HK-2 (cell line): Measurements from ENCODE around the gene NTF4.

Source experiments
- DNase-seq: peaks from one replicate; pipeline ENCODE4 v3.0.0-alpha.2; 2018; ENCODE audit not compliant: unreplicated experiment

Gene NTF4, protein sequence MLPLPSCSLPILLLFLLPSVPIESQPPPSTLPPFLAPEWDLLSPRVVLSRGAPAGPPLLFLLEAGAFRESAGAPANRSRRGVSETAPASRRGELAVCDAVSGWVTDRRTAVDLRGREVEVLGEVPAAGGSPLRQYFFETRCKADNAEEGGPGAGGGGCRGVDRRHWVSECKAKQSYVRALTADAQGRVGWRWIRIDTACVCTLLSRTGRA

DNA sequence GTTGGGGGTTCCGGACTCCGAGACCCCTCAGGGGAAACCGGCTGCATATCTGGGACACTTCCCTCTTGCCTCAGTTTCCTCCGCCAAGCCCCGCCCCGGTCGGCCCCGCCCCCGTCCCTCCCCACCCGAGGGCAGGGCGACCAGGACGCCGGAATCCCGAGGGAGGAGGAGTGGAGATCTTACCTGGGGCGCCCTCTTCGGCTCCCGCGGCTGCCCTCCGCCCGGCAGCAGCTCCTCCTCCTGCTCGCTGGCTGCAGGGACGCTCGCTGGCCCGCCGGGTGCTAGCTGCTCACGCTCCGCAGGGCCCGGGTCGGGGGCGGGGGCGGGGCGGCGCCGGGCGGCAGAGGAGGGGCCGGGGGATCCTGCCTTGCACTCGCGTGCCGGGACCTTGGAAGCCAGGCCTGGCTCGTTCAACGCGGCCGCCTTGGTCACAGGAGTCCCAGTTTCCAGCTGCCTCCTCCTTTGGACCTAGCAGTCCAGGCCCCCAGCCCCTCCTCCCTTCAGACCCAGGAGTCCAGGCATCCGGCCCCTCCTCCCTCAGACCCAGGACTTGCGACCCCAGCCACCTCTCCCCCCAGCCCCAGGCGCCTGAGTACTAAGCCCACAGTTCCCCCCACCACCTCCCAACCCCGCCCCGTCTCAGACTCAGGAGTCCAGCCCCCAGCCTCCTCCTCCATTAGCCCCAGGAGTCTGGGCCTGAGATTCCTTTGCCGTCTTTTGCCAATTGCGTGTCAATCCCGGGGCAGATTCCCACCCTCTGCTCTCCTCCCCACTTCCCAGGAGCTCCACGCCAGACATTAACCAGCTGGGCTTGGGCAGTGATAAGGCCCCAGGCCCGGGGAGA lies at the start of gene NTF4:
NTF4 (minus strand) TSS at position 51 of the 844 bp plus-strand sequence. CDS start 2,821 bp downstream, outside the sequence.
- peak; percentile 67 for DNase-seq

DNA sequence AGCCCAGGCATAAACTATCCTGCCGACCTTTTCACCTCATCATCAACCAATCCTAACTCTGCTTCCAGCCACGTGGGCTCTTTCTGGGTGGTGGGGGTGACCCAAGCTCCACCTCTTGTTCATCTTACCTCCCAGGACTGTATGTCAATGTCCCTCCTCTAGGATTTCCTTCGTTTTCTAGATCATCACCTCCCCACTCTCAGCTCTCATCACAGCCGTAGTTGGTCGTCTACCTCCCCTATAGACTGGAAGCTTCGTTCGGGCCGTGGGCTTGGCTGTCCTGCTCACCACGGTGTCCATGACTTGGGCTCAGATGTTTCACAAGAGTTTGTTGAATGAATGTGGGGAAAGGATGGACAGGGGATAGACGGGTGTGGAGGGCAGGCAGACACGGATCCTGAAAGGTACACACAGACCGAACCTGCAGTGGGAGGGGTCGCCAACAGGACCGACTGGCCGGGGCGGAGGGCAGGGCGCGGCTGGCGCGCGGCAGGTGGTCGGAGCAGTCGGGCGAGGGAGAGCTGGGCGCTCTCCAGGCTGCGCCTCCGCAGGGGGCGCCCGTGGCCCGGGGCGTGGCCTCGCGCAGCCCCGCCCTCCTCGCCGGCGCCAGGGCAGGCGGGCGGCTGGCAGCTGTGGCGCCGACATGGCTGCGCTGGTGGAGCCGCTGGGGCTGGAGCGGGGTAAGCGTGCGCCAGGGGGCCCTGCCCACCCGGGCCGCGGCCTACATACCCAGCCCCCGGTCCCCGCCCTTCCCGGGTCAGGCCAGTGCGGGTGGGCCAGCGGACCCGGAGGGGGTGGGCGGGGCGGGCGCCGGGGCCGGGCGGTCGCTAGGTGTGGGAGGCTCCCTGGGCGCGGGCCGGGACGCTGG lies 49.4 kb upstream of the NTF4 start, which contains the start of gene LIN7B:
LIN7B (plus strand) TSS at position 609 of the 868 bp plus-strand sequence; CDS start at position 644, 35 bp downstream.
- peak; percentile 79 for DNase-seq

DNA sequence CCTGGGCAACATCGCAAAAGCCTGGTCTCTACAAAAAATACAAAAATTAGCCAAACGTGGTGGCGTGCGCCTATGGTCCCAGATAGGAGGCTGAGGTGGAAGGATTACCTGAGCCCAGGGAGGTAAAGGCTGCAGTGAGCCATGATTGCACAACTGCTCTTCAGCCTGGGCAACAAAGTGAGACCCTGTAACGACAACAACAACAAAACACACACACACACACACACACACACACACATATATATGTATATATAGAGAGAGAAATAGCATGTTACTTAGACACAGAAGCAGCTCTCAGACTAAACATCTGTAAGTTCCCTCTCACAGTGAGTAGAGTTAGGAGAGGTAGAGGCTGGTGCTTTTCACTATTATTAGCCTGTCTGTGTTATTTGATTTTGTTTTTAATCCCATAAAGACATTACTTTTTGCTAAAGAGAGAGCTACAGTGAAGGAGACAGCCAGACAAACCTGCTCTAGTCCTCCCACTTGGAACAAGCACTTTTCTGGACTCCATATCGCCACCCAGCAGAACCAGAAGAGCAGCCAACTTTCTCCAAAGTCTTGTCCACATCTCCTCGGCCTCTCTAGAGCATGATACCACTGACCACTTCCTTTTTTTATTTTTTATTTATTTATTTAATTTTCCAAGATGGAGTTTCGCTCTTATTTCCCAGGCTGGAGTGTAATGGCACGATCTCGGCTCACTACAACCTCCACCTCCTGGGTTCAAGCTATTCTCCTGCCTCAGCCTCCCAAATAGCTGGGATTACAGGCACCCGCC lies 46.8 kb upstream of the NTF4 start:
- no peak for DNase-seq

DNA sequence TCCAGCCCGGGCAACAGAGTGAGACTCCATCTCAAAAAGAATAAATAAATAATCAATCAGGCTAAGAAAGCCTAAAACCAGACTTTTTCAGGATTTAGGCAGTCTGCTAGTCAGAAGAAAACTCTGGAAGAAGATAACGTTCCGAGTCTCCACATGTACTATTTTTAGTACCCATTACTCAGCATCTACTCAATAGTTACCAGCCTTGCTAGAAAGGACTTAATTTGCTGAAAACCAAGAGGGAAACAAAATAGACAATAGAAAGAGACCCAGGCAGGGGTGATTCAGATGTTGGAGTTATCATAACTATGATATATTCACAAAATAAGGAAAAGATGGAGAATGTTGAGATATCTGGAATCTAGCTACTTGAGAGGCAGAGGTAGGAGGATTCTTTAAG lies 45.9 kb upstream of the NTF4 start:
- DNase-seq: no peak

DNA sequence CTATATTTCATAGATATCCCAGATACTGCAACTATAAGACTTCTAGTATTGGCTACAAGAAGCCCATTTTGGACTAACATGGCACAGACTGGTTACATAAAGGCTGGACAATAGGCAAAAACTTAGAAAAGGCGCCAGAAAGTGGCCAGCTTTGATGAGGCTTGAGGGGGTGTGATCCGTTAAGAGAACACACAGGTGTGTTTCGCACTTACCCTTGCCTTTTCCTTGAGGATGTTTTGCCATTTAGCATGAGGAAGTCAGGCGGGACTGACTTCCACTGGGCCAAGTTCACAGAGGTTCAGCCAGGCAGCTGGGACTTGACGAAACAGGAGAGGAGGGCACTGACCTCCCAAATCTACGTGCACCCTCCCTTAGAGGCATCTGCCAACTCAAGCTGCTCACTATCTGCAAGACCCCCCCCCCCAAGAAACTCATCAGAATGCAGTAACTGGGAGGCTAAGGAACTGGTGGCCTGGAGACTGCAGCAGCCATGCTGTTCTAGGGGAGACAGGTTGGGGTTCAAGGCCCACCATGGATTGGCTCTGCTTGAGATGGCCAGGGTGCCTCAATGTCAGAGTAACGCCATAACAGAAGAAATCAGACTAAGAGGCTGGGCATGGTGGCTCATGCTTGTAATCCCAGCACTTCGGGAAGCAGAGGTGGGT lies 45.1 kb upstream of the NTF4 start:
- no peak for DNase-seq

DNA sequence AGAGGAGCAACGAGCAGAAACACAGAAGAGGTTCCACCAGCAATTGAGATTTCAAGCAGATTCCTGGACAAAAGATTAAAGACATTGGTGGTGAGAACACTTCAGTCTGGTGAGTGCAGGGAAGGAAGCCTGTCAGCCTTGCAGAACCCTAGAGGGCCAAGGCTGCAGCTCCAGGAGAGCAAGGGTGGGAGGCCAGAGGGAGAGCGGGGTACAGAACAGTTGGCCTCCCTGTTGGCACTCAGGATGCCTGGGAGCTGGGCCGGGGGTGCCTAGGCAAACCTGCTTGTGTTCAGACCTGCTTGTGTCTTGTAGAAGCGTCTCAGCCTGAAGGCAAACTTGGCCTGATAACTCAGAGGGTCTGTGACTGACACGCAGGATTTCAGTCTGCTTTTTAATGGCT lies 44.4 kb upstream of the NTF4 start:
- DNase-seq: no peak

DNA sequence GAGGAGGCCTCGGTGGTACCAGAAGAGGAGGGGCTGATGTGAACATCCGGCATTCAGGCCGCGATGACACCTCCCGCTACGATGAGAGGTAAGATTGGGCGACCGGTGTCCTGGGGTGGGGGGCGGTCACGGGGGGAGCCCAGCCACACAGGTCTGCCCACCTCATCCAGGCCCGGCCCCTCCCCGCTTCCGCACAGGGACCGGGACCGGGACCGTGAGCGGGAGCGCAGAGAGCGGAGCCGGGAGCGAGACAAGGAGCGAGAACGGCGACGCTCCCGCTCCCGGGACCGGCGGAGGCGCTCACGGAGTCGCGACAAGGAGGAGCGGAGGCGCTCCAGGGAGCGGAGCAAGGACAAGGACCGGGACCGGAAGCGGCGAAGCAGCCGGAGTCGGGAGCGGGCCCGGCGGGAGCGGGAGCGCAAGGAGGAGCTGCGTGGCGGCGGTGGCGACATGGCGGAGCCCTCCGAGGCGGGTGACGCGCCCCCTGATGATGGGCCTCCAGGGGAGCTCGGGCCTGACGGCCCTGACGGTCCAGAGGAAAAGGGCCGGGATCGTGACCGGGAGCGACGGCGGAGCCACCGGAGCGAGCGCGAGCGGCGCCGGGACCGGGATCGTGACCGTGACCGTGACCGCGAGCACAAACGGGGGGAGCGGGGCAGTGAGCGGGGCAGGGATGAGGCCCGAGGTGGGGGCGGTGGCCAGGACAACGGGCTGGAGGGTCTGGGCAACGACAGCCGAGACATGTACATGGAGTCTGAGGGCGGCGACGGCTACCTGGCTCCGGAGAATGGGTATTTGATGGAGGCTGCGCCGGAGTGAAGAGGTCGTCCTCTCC lies 43.2 kb upstream of the NTF4 start:
- no peak for DNase-seq

DNA sequence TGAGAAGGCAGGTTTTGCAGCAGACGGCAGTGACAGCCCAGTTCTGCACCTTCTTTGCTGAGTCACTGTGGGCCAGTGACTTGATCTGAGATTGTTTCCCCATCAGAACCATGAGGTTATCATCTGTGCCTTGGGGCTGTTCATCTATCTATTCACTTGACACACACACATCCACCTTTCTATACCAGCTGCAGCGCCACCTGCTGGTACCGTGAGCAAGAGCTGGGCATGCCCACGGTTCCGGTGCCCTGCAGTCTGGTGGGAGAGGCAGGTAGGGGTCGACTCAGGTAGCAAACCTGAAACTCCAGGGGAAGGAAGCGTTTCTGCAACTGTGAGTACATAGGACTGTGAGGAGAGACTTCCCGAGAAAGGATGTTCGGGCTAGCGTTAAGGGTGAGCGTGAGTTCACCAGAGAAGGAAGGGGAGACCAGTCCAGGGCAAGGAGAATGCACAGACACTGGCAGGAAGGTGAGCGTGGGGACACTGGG lies 42.1 kb upstream of the NTF4 start:
- peak; percentile 60 for DNase-seq

DNA sequence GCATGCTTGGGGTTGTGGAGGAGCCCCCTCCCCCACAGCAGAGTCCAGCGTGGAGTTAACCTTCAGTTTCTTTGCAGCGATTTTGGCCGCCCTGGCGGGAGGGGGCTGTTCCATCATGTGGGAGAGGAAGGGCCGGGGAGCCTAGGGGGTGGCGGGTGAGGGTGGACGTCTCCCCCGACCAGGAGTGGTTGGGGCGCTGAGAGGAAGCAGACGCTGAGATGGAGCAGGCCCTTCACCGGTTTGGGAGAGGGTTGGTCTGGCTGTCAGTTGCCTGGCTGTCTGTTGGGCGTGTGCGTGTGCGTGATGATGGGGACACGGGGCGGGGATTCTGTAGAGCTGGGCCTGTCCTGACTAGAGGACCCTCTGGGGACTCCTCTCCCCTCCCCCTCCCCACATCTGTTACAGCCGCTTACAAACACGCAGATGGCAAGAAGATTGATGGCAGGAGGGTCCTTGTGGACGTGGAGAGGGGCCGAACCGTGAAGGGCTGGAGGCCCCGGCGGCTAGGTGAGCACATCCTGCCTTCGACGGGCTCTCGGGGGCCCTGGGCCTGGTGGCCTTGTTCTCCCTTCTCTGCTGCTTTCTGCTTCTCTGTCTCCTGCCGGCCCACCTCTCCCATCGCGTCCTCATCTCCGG lies 39.7 kb upstream of the NTF4 start:
- DNase-seq: no peak

DNA sequence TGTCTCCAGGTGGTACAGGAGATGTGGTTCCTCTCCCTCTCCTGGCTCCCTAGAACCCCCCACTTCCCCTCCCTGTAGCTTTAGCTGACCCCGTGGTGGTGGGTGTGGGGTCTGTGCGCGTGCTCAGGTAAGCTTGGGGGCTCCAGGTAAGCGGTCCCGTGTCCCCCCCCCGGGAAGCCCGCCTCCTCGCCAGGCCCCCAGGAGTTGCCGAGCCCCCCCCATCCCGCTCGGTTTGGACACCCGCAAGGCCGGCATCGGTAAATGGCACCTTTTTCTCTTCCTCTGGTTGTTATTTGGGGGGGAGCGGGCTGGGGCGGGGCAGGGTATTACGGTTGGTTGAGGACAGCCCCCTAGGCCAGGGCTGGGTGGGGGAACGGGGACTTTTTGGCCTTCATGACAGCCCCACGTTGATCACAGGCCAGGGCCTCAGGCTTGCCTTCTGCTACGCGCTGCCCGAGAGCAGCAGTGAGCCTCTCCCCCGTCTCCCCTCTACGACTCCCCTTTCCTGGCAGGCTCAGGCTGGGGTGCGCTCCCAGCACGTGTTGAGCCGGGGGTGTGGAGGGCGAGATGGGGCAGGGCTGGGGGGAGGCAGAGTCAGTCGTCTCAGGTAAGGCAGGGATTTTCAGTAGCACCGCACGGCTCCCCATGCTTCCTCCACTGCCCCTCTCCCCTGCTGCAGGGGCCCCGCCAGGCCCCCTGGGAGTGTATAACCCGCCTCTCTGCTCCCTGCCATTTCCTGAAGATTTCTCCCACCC lies 38.9 kb upstream of the NTF4 start:
- DNase-seq: no peak

DNA sequence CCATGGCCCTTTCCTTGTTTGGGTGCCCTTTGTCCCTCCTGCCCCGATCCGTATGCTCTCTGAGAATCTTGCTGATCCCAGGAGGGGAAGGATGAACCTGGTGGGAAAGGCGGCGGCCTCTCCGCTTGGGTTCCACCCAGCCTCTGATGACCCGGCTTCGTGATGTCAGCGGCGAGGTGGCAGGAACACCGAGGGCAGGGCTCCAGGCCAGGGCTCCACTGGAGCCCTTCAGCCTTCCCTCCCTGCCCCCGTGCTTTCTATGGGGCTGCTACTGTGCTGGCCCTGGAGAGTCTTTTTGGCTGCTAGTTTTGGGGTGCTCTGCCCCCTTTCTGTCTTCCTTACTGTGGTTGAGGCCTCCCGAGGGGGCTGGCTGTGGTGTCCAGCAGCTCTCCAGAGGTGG lies 37.7 kb upstream of the NTF4 start:
- no peak for DNase-seq

DNA sequence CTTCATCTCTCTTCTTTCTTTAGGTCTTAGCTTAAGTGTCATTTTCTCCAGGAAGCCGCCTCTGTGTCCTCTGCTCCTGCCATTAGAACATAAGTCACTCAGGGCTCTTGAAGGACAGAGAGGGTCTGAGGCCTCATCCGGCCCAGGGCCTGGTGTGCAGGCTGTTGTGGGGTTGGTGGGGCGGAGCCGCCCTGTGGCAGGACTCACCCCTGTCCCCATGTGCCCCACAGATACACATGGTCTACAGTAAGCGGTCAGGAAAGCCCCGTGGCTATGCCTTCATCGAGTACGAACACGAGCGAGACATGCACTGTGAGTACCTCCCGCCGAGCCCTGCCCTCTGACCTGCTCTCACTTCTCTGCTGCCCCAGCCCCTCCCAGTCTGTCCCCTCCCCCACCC lies 36.5 kb upstream of the NTF4 start:
- DNase-seq: no peak

DNA sequence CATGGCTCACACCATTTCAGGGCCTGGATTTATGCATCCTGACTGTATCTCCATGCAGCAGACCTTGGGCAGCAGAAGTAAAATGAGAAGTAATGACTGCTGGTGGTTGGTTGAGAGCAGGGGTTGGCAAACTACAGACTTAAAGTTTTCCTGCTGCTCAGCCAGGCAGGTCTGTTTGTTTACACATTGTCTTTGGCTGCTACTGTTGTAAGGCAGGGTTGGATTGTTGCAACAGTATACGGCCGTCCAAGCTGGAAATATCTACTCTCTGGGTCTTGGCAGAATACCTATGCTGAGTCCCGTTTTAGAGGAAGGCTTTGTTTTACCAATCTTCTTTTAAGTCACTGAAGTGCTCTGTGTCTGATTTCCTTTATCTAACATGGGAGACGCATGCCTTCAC lies 34.2 kb upstream of the NTF4 start:
- DNase-seq: no peak

DNA sequence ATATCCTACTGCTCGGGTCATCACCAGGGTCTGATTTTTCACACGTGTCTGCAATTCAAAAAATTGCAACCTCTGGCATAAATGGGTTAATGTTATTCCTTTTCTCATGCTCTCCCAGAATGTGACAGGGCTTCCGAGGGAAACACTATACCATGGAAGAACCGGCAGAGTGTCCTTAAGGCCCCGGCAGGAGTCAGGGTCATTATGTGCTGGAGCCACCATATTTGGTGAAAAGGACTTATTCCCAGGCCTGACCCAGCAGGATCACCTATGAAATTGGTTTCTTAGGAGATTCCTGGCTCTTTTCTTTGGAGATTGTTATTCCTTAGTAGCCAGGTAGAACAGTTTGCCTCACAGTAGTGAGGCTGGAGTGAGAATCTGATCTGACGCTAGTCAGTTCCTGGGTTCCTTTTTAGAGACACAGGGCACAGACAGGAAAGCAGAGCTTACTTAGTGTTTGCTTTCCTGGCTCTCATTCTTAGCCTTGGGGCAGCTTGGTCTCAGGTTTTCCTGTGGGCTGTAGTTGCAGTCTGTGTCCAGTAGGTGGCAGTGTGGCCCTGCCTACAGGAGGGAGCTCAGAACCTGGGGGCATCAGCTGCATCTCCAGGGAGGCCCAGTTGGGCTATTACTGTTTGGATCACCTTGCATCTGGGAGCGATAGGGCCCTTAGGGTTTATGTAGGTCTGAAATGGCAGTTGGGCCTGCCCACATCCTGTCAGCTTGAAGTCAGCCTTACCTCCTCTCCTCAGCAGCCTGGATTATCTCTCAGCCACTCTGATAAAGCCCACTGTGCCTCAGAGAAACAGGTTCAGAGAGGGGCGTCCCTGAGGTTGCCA lies 33.1 kb upstream of the NTF4 start:
- peak; percentile 78 for DNase-seq

DNA sequence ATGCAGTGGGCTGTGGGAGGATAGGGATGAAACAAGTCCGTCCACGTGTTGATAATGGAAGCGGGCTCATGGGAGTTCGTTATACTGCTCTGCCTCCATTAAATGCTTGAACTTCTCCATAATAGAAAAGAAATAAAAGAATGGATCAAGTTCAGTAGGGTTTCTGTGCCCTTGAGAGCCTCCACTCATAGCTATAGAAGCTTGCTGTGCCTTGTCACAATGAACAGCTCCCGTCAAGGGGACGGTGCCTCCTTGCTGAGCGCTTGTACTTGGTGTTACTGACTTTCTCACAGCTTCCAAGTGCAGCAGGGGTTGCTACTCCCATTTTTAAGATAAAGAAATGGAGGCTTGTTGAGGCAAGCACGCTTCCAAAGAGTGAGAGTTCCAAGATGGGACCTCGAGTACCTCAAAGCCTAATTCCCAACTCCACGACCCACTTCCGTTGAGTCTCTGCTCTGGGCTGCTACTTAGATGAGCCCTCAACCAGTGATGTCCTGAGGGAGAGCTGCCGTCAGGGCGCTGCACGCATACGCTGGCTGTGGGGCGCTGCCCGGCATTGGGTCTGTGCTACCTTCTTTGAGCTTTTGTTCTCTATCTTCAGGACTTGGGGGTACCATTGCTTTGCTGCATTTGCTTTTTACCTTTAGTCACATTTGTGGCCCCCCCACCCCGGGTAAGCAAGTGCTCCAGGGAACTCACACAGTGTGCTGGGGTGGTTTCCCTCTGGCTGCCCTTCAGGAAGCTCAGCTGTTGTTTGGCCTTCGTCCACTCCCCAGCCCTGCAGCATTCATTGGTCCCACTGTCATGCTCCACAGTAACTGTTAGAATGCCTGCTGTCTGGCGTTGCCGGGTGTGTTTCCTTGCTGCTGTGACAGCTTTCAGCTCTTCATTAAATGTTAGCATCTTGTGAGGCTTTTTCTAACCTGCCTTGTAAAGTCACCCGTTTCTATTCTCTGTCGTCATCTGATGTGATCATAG lies 30.2 kb upstream of the NTF4 start:
- no peak for DNase-seq

DNA sequence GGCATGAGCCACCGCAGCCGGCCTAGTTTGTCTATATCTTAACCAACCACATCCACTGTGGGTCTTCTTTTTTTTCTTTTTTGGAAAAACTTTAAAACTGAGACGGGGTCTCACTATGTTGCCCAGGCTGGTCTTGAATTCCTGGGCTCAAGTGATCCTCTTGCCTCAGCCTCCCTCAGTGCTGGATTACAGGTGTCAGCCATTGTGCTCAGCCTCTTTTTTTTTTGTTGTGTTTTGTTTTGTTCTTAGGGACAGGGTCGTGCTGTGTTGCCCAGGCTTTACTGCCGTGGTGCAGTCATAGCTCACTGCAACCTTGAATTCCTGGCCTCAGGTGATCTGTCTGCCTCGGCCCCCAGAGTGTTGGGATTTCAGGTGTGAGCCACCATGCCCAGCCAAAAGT lies 28.1 kb upstream of the NTF4 start:
- DNase-seq: no peak
